ENCODE results near the gene TMEM38A.

The TMEM38A gene

GRCh38 chr19:16624236-16624635 lies 36.7 kb upstream of the TMEM38A start:
- no peak for DNase-seq (ENCODE audit: low read depth, low spot score)
- ChIA-PET CTCF (interaction anchor here (1.5 kb wide), 1 partner anchor 10 kb away, joined by 3 read pairs; no protein-coding TSS in a partner anchor), POLR2A (no interaction called here)
- TF ChIP-seq CTCF (IDR thresholded peaks at IDR 0.05; ENCODE audit: insufficient read depth, low read length, missing control alignments), result no peak
- H3K4me3 ChIP-seq (ENCODE audit: low read depth, low read length), result no peak overlapping the region

GRCh38 chr19:16625163-16625958 lies 35.6 kb upstream of the TMEM38A start:
- no peak overlapping the region for H3K4me3 ChIP-seq (ENCODE audit: low read depth, low read length)
- no peak for DNase-seq (ENCODE audit: low read depth, low spot score)
- no peak for TF ChIP-seq CTCF (IDR thresholded peaks at IDR 0.05; ENCODE audit: insufficient read depth, low read length, missing control alignments)
- CTCF ChIA-PET, result interaction anchor here (1.0 to 1.5 kb wide), 2 partner anchors 9 to 11 kb away, joined by 3 read pairs; no protein-coding TSS in a partner anchor
- POLR2A ChIA-PET, result no interaction called here

- H3K4me3 ChIP-seq (ENCODE audit: low read depth, low read length), result peak overlapping the region; percentile 88
- ChIA-PET POLR2A (no interaction called here), CTCF (interaction anchor here (1.2 kb wide), 1 partner anchor 20 kb away, joined by 3 read pairs; no protein-coding TSS in a partner anchor)
- TF ChIP-seq CTCF (IDR thresholded peaks at IDR 0.05; ENCODE audit: insufficient read depth, low read length, missing control alignments), result no peak
- DNase-seq (ENCODE audit: low read depth, low spot score), result no peak
Observed at GRCh38 chr19:16626796-16627192, 34.1 kb upstream of the TMEM38A start.

GRCh38 chr19:16627193-16627927 lies 33.6 kb upstream of the TMEM38A start:
- no peak for TF ChIP-seq CTCF (IDR thresholded peaks at IDR 0.05; ENCODE audit: insufficient read depth, low read length, missing control alignments)
- POLR2A ChIA-PET, result interaction anchor here (0.8 to 1.6 kb wide), 5 partner anchors 9 to 43 kb away, joined by 3 to 10 read pairs (median 4); partner anchors contain the start of gene SMIM7
- CTCF ChIA-PET, result interaction anchor here (1.2 kb wide), 1 partner anchor 19 kb away, joined by 3 read pairs; no protein-coding TSS in a partner anchor
- H3K4me3 ChIP-seq (ENCODE audit: low read depth, low read length), result peak overlapping the region; percentile 88
- DNase-seq (ENCODE audit: low read depth, low spot score), result no peak

- DNase-seq (ENCODE audit: low read depth, low spot score), result no peak
- POLR2A ChIA-PET, result interaction anchor here (0.8 to 1.6 kb wide), 5 partner anchors 9 to 43 kb away, joined by 3 to 10 read pairs (median 4); partner anchors contain the start of gene SMIM7
- CTCF ChIA-PET, result interaction anchor here (1.2 kb wide), 1 partner anchor 18 kb away, joined by 3 read pairs; no protein-coding TSS in a partner anchor
- no peak for TF ChIP-seq CTCF (IDR thresholded peaks at IDR 0.05; ENCODE audit: insufficient read depth, low read length, missing control alignments)
- peak overlapping the region; percentile 88 for H3K4me3 ChIP-seq (ENCODE audit: low read depth, low read length)
Observed at GRCh38 chr19:16627928-16628182, 33.1 kb upstream of the TMEM38A start.

All from AG04449 (cell line).